IMR-90 (cell line): ENCODE data around the gene THADA. TPM values are rescaled to one million over a fixed set of nuclear protein-coding genes. Genes with fewer than 3 reads are reported as not detected.

Experiments used
- ATAC-seq: fragments of 200-7000 bp; cut with Tn5 transposase; 2 replicates; pipeline ENCODE4 v1.9.1; 2020; ENCODE audit warnings: low read depth, mild to moderate bottlenecking, moderate library complexity
- BruUV-seq: library from RNA; stranded (reverse); fragments of 400-500 nt; replicated peaks from 2 replicates; lab custom pipeline; 2021; lab: Mats Ljungman, UMichigan
- CTCF ChIA-PET: fragments of 300-600 bp; formaldehyde crosslinking; extraction: SDS; loops from one replicate; lab custom pipeline; 2021; ENCODE audit warnings: antibody characterized with exemption; lab: Yijun Ruan, JAX
- POLR2A ChIA-PET: fragments of 300-600 bp; sonication (Branson Sonifier 250); formaldehyde crosslinking; loops from one replicate; lab custom pipeline; 2022; ENCODE audit warnings: antibody characterized with exemption; ENCODE audit not compliant: unreplicated experiment; lab: Charles Lee
- DNase-seq: peaks from one replicate; pipeline ENCODE4 v3.0.0; 2013
- H2AFZ ChIP-seq: replicated peaks from 2 replicates; pipeline ENCODE3; 2013; ENCODE audit warnings: low read length, mild to moderate bottlenecking; ENCODE audit not compliant: poor library complexity
- H2AK5ac ChIP-seq: 2 replicates; pipeline ENCODE4 v1.6.1; 2013; ENCODE audit warnings: low read depth, low read length, inconsistent platforms
- H2AK9ac ChIP-seq: replicated peaks from 2 replicates; pipeline ENCODE3; 2013; ENCODE audit warnings: mild to moderate bottlenecking, low read depth, low read length, moderate library complexity; ENCODE audit not compliant: poor library complexity
- H2BK120ac ChIP-seq: 2 replicates; pipeline ENCODE4 v1.6.1; 2013; ENCODE audit warnings: low read depth, low read length, inconsistent platforms
- H2BK15ac ChIP-seq: 3 replicates; pipeline ENCODE4 v1.6.1; 2013; ENCODE audit warnings: low read depth, low read length, inconsistent platforms
- H2BK20ac ChIP-seq: 2 replicates; pipeline ENCODE4 v1.6.1; 2013; ENCODE audit warnings: low read depth, mild to moderate bottlenecking, inconsistent platforms, low read length, moderate library complexity
- H2BK5ac ChIP-seq: 2 replicates; pipeline ENCODE4 v1.6.1; 2013; ENCODE audit warnings: mild to moderate bottlenecking, low read depth, low read length, inconsistent platforms; ENCODE audit not compliant: poor library complexity, severe bottlenecking
- H3K14ac ChIP-seq: replicated peaks from 2 replicates; pipeline ENCODE4 v1.6.1; 2013; ENCODE audit warnings: low read depth, low read length, inconsistent platforms
- H3K18ac ChIP-seq: 2 replicates; pipeline ENCODE4 v1.6.1; 2013; ENCODE audit warnings: low read depth, low read length, control low read depth
- H3K23ac ChIP-seq: 2 replicates; pipeline ENCODE4 v1.6.1; 2013; ENCODE audit warnings: low read depth, low read length, inconsistent platforms
- H3K27ac ChIP-seq: 2 replicates; pipeline ENCODE4 v1.5.1; 2013; ENCODE audit warnings: mild to moderate bottlenecking, control low read depth, low read length; ENCODE audit not compliant: insufficient read depth
- H3K27me3 ChIP-seq: 2 replicates; pipeline ENCODE4 v1.6.1; 2013; ENCODE audit warnings: low read length; ENCODE audit not compliant: control insufficient read depth, insufficient read depth
- H3K36me3 ChIP-seq: 2 replicates; pipeline ENCODE4 v1.6.1; 2013; ENCODE audit warnings: low read length, mixed read lengths; ENCODE audit not compliant: control insufficient read depth, insufficient read depth
- H3K4ac ChIP-seq: 2 replicates; pipeline ENCODE4 v1.6.1; 2013; ENCODE audit warnings: low read depth, low read length, inconsistent platforms
- H3K4me1 ChIP-seq: 2 replicates; pipeline ENCODE4 v1.6.1; 2013; ENCODE audit warnings: low read length, mixed read lengths; ENCODE audit not compliant: control insufficient read depth, insufficient read depth
- H3K4me2 ChIP-seq: 2 replicates; pipeline ENCODE4 v1.6.1; 2013; ENCODE audit warnings: low read depth, mild to moderate bottlenecking, control low read depth, low read length, moderate library complexity
- H3K4me3 ChIP-seq: 2 replicates; pipeline ENCODE4 v1.5.1; 2013; ENCODE audit warnings: low read depth, mild to moderate bottlenecking, control low read depth, low read length, moderate library complexity; ENCODE audit not compliant: insufficient read depth
- H3K56ac ChIP-seq: 2 replicates; pipeline ENCODE4 v1.6.1; 2013; ENCODE audit warnings: low read length, inconsistent platforms; ENCODE audit not compliant: insufficient read depth; ENCODE audit errors: extremely low read depth
- H3K79me1 ChIP-seq, 2 experiments: 2 replicates each; pipeline ENCODE4 v1.6.1; 2013; ENCODE audit warnings: low read length in 2 of 2, inconsistent platforms in 1 of 2, low read depth in 1 of 2
- H3K9ac ChIP-seq: 2 replicates; pipeline ENCODE4 v1.6.1; 2013; ENCODE audit warnings: low read depth, low read length, control low read depth
- H3K9me1 ChIP-seq: 2 replicates; pipeline ENCODE4 v1.6.1; 2013; ENCODE audit warnings: low read length, inconsistent platforms; ENCODE audit not compliant: insufficient read depth
- H3K9me3 ChIP-seq: 2 replicates; pipeline ENCODE4 v1.6.1; 2013; ENCODE audit warnings: low read length; ENCODE audit not compliant: control insufficient read depth, insufficient read depth
- H4K20me1 ChIP-seq: 2 replicates; pipeline ENCODE4 v1.6.1; 2013; ENCODE audit warnings: low read length, inconsistent platforms; ENCODE audit not compliant: insufficient read depth
- H4K5ac ChIP-seq: 2 replicates; pipeline ENCODE4 v1.6.1; 2013; ENCODE audit warnings: mild to moderate bottlenecking, low read depth, low read length, control low read depth
- H4K8ac ChIP-seq, 2 experiments: 2 replicates each; pipeline ENCODE4 v1.6.1; 2013; ENCODE audit warnings: low read depth in 2 of 2, low read length in 2 of 2, control low read depth in 1 of 2, inconsistent platforms in 1 of 2
- H4K91ac ChIP-seq: 2 replicates; pipeline ENCODE4 v1.6.1; 2013; ENCODE audit warnings: low read depth, low read length, inconsistent platforms; ENCODE audit not compliant: insufficient read depth
- FOS ChIP-seq: fragments of 150-350 bp; IDR thresholded peaks from 2 replicates; pipeline ENCODE4 v1.6.1; 2016; ENCODE audit warnings: low read depth, low read length
- MAFK ChIP-seq: IDR thresholded peaks from 2 replicates; pipeline ENCODE4 v1.6.1; 2012; ENCODE audit warnings: low read depth, low read length, improper control_type of control experiment
- MXI1 ChIP-seq: IDR thresholded peaks from 2 replicates; pipeline ENCODE4 v1.6.1; 2012; ENCODE audit warnings: low read depth, mild to moderate bottlenecking, low read length, moderate library complexity, borderline replicate concordance
- POLR2A ChIP-seq: IDR thresholded peaks from 2 replicates; pipeline ENCODE4 v1.6.1; 2012; ENCODE audit warnings: mild to moderate bottlenecking, low read depth, low read length
- RAD21 ChIP-seq: IDR thresholded peaks from 2 replicates; pipeline ENCODE4 v1.6.1; 2012; ENCODE audit warnings: low read length, improper control_type of control experiment
- RCOR1 ChIP-seq: IDR thresholded peaks from 2 replicates; pipeline ENCODE4 v1.6.1; 2012; ENCODE audit warnings: mild to moderate bottlenecking, low read length, improper control_type of control experiment; ENCODE audit not compliant: insufficient replicate concordance
- SMC3 ChIP-seq: fragments of 150-350 bp; IDR thresholded peaks from 2 replicates; pipeline ENCODE4 v1.6.1; 2016; ENCODE audit warnings: low read depth, mild to moderate bottlenecking, antibody characterized with exemption, low read length, moderate library complexity
- WGBS, 2 experiments: methylation state at CpG; one replicate each; pipeline versions ENCODE4 v1.1.5 to v1.1.7; 2013; ENCODE audit warnings: missing lambda C conversion rate in 2 of 2; ENCODE audit not compliant: insufficient read length in 1 of 2; ENCODE audit errors: extremely low coverage in 2 of 2; 5-methylcytosine and 5-hydroxymethylcytosine counted together
- dilution Hi-C: fragments of 300-500 bp; cut with HindIII; formaldehyde crosslinking; loops from one replicate; pipeline ENCODE4 v1.14.3; 2018; ENCODE audit warnings: low sequenced_read_pairs; ENCODE audit not compliant: unreplicated experiment
- in situ Hi-C: fragments of 300-500 bp; cut with MboI; formaldehyde crosslinking; loops from 3 replicates; pipeline ENCODE4 v1.14.3; 2019; ENCODE audit warnings: low sequenced_read_pairs, inconsistent platforms, mixed read lengths
- intact Hi-C: fragments of 100-400 bp; cut with micrococcal nuclease; formaldehyde crosslinking; loops from 2 replicates; pipeline ENCODE4 v1.10.0; 2022
- polyA plus RNA-seq, 3 experiments: library from polyadenylated mRNA; depleted of rRNA; stranded (reverse); fragments of >200 nt; gene quantifications; 2 replicates each; pipeline ENCODE4 v1.2.3, GENCODE V29; 2012; ENCODE audit warnings: low replicate concordance in 1 of 3
- total RNA-seq: library from RNA; depleted of rRNA; stranded (reverse); fragments of >200 nt; gene quantifications from 2 replicates; pipeline ENCODE4 v1.2.3, GENCODE V29; 2012
- TF ChIP-seq, protein P1 (sequence below): fragments of 150-350 bp; IDR thresholded peaks from 2 replicates; pipeline ENCODE4 v1.6.1; 2017; ENCODE audit warnings: mild to moderate bottlenecking, antibody characterized with exemption, low read length, low read depth

THADA gene
- total and polyA plus RNA-seq, 2 of the 4 experiments (the other 2 are of a cell fraction) = 10.5 to 21.3 TPM

GRCh38 chr2:43426305-43427031, 169.4 kb downstream of the THADA start (continued):
- TF ChIP-seq RAD21 = no peak
- no peak for TF ChIP-seq POLR2A

DNA sequence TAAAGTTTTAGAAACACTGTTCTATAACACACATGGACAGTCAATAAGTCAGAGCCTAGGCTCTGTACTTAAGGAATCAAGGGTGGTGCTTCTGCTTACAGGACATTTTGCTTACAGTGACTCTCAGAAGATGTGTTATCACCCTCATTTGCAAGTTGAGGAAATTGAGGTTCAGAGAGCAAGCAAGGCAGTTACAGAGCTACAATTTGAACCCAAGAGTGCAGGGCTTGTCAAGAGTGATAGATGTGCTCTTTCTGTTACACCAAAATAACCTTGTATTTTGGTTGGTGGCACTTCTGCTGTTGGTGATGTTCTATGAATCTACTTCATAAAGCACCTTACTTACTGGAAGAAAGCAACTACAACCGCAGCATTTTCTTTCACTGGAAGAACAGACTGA, 170.2 kb downstream of the THADA start:
- no peak for DNase-seq
- CTCF ChIA-PET = interaction anchor here (1.0 kb wide), 1 partner anchor 22 kb away, joined by 3 read pairs; no protein-coding TSS in a partner anchor
- Histone ChIP-seq H3K4me2 (no peak overlapping the region), H3K56ac (no peak overlapping the region), H3K4me1 (peaks cover 5% of the 10 kb centered on the region), H2BK15ac (peak overlapping the region; percentile 67; the same call in 1 of the 3 replicates), H2AK9ac (no peak overlapping the region), H3K9ac (no peak overlapping the region), H4K8ac (peak overlapping the region in 1 of 2 experiments; percentile 31; a peak in 1 of 4 replicates), H4K91ac (peak overlapping the region; percentile 35; the same call in 1 of the 2 replicates), H4K20me1 (no peaks in the 10 kb centered on the region), H3K27me3 (no peaks in the 10 kb centered on the region; the same call in 1 of the 2 replicates), H3K36me3 (no peaks in the 10 kb centered on the region; the same call in 1 of the 2 replicates), H3K23ac (peak overlapping the region; percentile 82), H2BK5ac (no peak overlapping the region), H3K27ac (0 out of 2 replicates have a peak overlapping the region, but pooled peaks have one; percentile 41), H3K18ac (peak overlapping the region; percentile 97), H2BK20ac (peak overlapping the region; percentile 83), H2AFZ (no peak overlapping the region), H3K14ac (peak overlapping the region; percentile 74; the same call in 1 of the 2 replicates), H4K5ac (peak overlapping the region; percentile 76), H3K79me1 (0 out of 4 replicates have a peak, but pooled peaks cover 0 to 3% of the 10 kb centered on the region in 2 experiments), H3K4ac (peak overlapping the region; percentile 77), H3K9me3 (no peaks in the 10 kb centered on the region), H3K9me1 (peaks cover 10% of the 10 kb centered on the region), H3K4me3 (no peak overlapping the region), H2AK5ac (peak overlapping the region; percentile 18), H2BK120ac (peak overlapping the region; percentile 74)
- BruUV-seq = no TSS peak
- intact Hi-C loops (loop anchor here (5.0 kb wide), 1 partner anchor 37 kb away; no protein-coding TSS in a partner anchor), in situ Hi-C loops (no loop called here), dilution Hi-C loops (no loop called here)
- no CpG with 5 or more reads among the region's 1 CpG for WGBS, 2 experiments
- POLR2A ChIA-PET = no interaction called here
- ATAC-seq = no peak
- TF ChIP-seq, protein P1, sequence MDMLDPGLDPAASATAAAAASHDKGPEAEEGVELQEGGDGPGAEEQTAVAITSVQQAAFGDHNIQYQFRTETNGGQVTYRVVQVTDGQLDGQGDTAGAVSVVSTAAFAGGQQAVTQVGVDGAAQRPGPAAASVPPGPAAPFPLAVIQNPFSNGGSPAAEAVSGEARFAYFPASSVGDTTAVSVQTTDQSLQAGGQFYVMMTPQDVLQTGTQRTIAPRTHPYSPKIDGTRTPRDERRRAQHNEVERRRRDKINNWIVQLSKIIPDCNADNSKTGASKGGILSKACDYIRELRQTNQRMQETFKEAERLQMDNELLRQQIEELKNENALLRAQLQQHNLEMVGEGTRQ = no peak
- no peak for TF ChIP-seq FOS
- TF ChIP-seq MXI1 = no peak
- no peak for TF ChIP-seq MAFK
- TF ChIP-seq RCOR1 = no peak
- no peak for TF ChIP-seq SMC3
